BLaER1 treated with 17β-estradiol and CSF1 and Interleukin-3, amounts not matched to agents 10 nM and 100 nM (cell line): ENCODE results near the gene EMSY.

ENCODE experiments used
- H3K27ac ChIP-seq, 11 experiments: shearing (Covaris generic); formaldehyde crosslinking; 2 replicates each; pipeline ENCODE4 v1.8.1; 2022
- H3K27me3 ChIP-seq, 11 experiments: shearing (Covaris generic); formaldehyde crosslinking; 2 replicates each; pipeline ENCODE4 v1.8.1; 2022
- H3K36me3 ChIP-seq, 11 experiments: shearing (Covaris generic); formaldehyde crosslinking; 2 replicates each; pipeline ENCODE4 v1.8.1; 2022
- H3K4me1 ChIP-seq, 10 experiments: shearing (Covaris generic); formaldehyde crosslinking; 2 replicates each; pipeline ENCODE4 v1.8.1; 2022
- H3K4me2 ChIP-seq, 11 experiments: shearing (Covaris generic); formaldehyde crosslinking; 2 replicates each; pipeline ENCODE4 v1.8.1; 2022
- H3K4me3 ChIP-seq, 10 experiments: shearing (Covaris generic); formaldehyde crosslinking; 2 replicates each; pipeline ENCODE4 v1.8.1; 2022
- H3K9ac ChIP-seq, 11 experiments: shearing (Covaris generic); formaldehyde crosslinking; 2 replicates each; pipeline ENCODE4 v1.8.1; 2022
- H3K9me3 ChIP-seq, 11 experiments: shearing (Covaris generic); formaldehyde crosslinking; replicated peaks in 1 of 11; 2 replicates each; pipeline ENCODE4 v1.8.1; 2022
- H4K20me1 ChIP-seq, 11 experiments: shearing (Covaris generic); formaldehyde crosslinking; 2 replicates each; pipeline ENCODE4 v1.8.1; 2022
- Cebpa-rat ChIP-seq, 11 experiments: shearing (Covaris generic); IDR thresholded peaks; 2 replicates each; pipeline ENCODE4 v1.8.1; 2022

Gene EMSY

GRCh38 chr11:76471382-76471781 is 26.6 kb downstream of the EMSY start:
- Histone ChIP-seq H3K4me1 (no peaks in the 10 kb centered on the region), H3K27me3 (no peaks in the 10 kb centered on the region), H3K27ac (no peak overlapping the region), H3K9ac (no peak overlapping the region), H3K4me2 (no peak overlapping the region), H3K4me3 (no peak overlapping the region), H3K36me3 (peaks cover 77 to 100% (median 91%) of the 10 kb centered on the region in 11 experiments), H4K20me1 (peaks cover 0 to 15% (median 0%) of the 10 kb centered on the region in 11 experiments; a peak in 1 of 22 replicates), H3K9me3 (no peaks in the 10 kb centered on the region)
- no peak for TF ChIP-seq Cebpa-rat (IDR thresholded peaks at IDR 0.05)

- H3K4me1 ChIP-seq: 0 out of 20 replicates have a peak, but pooled peaks cover 0 to 6% (median 0%) of the 10 kb centered on the region in 10 experiments
- H3K27ac ChIP-seq: no peak overlapping the region
- no peaks in the 10 kb centered on the region for H3K27me3 ChIP-seq
- H3K4me2 ChIP-seq: no peak overlapping the region
- no peak for TF ChIP-seq Cebpa-rat (IDR thresholded peaks at IDR 0.05)
- peaks cover 30 to 47% (median 45%) of the 10 kb centered on the region in 11 experiments for H3K9me3 ChIP-seq
- 0 out of 20 replicates have a peak overlapping the region, but pooled peaks of 1 of the 10 experiments have one; percentile 0 for H3K4me3 ChIP-seq
- H3K9ac ChIP-seq: no peak overlapping the region
- peaks cover 0 to 11% (median 0%) of the 10 kb centered on the region in 11 experiments; a peak in 1 of 22 replicates for H4K20me1 ChIP-seq
- peaks cover 51 to 69% (median 64%) of the 10 kb centered on the region in 11 experiments for H3K36me3 ChIP-seq
These were observed 35.4 kb downstream of the EMSY start for GRCh38 chr11:76480241-76480640.

GRCh38 chr11:76491644-76492043 is 46.8 kb downstream of the EMSY start:
- Histone ChIP-seq H3K27ac (no peak overlapping the region), H3K4me3 (no peak overlapping the region), H3K36me3 (peaks cover 51 to 85% (median 59%) of the 10 kb centered on the region in 11 experiments), H3K27me3 (no peaks in the 10 kb centered on the region), H3K4me1 (peaks cover 0 to 9% (median 0%) of the 10 kb centered on the region in 10 experiments; a peak in 6 of 20 replicates), H3K9me3 (peaks cover 0 to 36% (median 23%) of the 10 kb centered on the region in 11 experiments; a peak in 16 of 22 replicates), H4K20me1 (peaks cover 0 to 6% (median 0%) of the 10 kb centered on the region in 11 experiments; a peak in 1 of 22 replicates), H3K9ac (no peak overlapping the region), H3K4me2 (no peak overlapping the region)
- TF ChIP-seq Cebpa-rat (IDR thresholded peaks at IDR 0.05): no peak

GRCh38 chr11:76493040-76493439 is 48.2 kb downstream of the EMSY start:
- H3K4me2 ChIP-seq: no peak overlapping the region
- peaks cover 0 to 36% (median 23%) of the 10 kb centered on the region in 11 experiments; a peak in 16 of 22 replicates for H3K9me3 ChIP-seq
- no peak overlapping the region for H3K27ac ChIP-seq
- peaks cover 0 to 9% (median 0%) of the 10 kb centered on the region in 10 experiments; a peak in 6 of 20 replicates for H3K4me1 ChIP-seq
- H3K9ac ChIP-seq: no peak overlapping the region
- no peak overlapping the region for H3K4me3 ChIP-seq
- TF ChIP-seq Cebpa-rat (IDR thresholded peaks at IDR 0.05): no peak
- H4K20me1 ChIP-seq: peaks cover 0 to 6% (median 0%) of the 10 kb centered on the region in 11 experiments; a peak in 1 of 22 replicates
- H3K27me3 ChIP-seq: no peaks in the 10 kb centered on the region
- H3K36me3 ChIP-seq: peaks cover 59 to 88% (median 68%) of the 10 kb centered on the region in 11 experiments

- no peak for TF ChIP-seq Cebpa-rat (IDR thresholded peaks at IDR 0.05)
- H3K4me2 ChIP-seq: no peak overlapping the region
- no peak overlapping the region for H3K9ac ChIP-seq
- peaks cover 0 to 38% (median 26%) of the 10 kb centered on the region in 11 experiments; a peak in 17 of 22 replicates for H3K9me3 ChIP-seq
- H3K27ac ChIP-seq: no peak overlapping the region
- peaks cover 0 to 6% (median 0%) of the 10 kb centered on the region in 11 experiments; a peak in 1 of 22 replicates for H4K20me1 ChIP-seq
- no peaks in the 10 kb centered on the region for H3K27me3 ChIP-seq
- H3K4me1 ChIP-seq: peaks cover 0 to 7% (median 0%) of the 10 kb centered on the region in 10 experiments; a peak in 6 of 20 replicates
- no peak overlapping the region for H3K4me3 ChIP-seq
- peaks cover 60 to 92% (median 75%) of the 10 kb centered on the region in 11 experiments for H3K36me3 ChIP-seq
These were observed 49.1 kb downstream of the EMSY start for GRCh38 chr11:76493626-76494539.

- Histone ChIP-seq H3K9me3 (peaks cover 5 to 42% (median 30%) of the 10 kb centered on the region in 11 experiments; a peak in 20 of 22 replicates), H4K20me1 (peaks cover 0 to 6% (median 0%) of the 10 kb centered on the region in 11 experiments; a peak in 1 of 22 replicates), H3K4me2 (no peak overlapping the region), H3K4me1 (peaks cover 0 to 5% (median 0%) of the 10 kb centered on the region in 10 experiments; a peak in 1 of 20 replicates), H3K27ac (no peak overlapping the region), H3K4me3 (no peak overlapping the region), H3K9ac (no peak overlapping the region), H3K27me3 (no peaks in the 10 kb centered on the region), H3K36me3 (peaks cover 65 to 92% (median 80%) of the 10 kb centered on the region in 11 experiments)
- no peak for TF ChIP-seq Cebpa-rat (IDR thresholded peaks at IDR 0.05)
These were observed 50.2 kb downstream of the EMSY start for GRCh38 chr11:76495019-76495418.

- Histone ChIP-seq H3K4me1 (peaks cover 0 to 5% (median 0%) of the 10 kb centered on the region in 10 experiments; a peak in 1 of 20 replicates), H3K9me3 (peaks cover 16 to 52% (median 42%) of the 10 kb centered on the region in 11 experiments), H3K27ac (no peak overlapping the region), H4K20me1 (peaks cover 0 to 6% (median 0%) of the 10 kb centered on the region in 11 experiments; a peak in 1 of 22 replicates), H3K4me2 (no peak overlapping the region), H3K4me3 (no peak overlapping the region), H3K36me3 (peaks cover 72 to 95% (median 87%) of the 10 kb centered on the region in 11 experiments), H3K9ac (no peak overlapping the region), H3K27me3 (no peaks in the 10 kb centered on the region)
- no peak for TF ChIP-seq Cebpa-rat (IDR thresholded peaks at IDR 0.05)
These were observed 51.4 kb downstream of the EMSY start for GRCh38 chr11:76496174-76496573.

- Histone ChIP-seq H3K9ac (no peak overlapping the region), H3K4me1 (no peaks in the 10 kb centered on the region), H3K27ac (no peak overlapping the region), H4K20me1 (no peaks in the 10 kb centered on the region), H3K9me3 (peaks cover 31 to 50% (median 40%) of the 10 kb centered on the region in 11 experiments), H3K36me3 (peaks cover 58 to 95% (median 84%) of the 10 kb centered on the region in 11 experiments), H3K27me3 (no peaks in the 10 kb centered on the region), H3K4me2 (no peak overlapping the region), H3K4me3 (0 out of 20 replicates have a peak overlapping the region, but pooled peaks of 1 of the 10 experiments have one; percentile 7)
- TF ChIP-seq Cebpa-rat (IDR thresholded peaks at IDR 0.05): no peak
These were observed 56.8 kb downstream of the EMSY start for GRCh38 chr11:76501526-76502202.
